IMR-90 (cell line): ENCODE data around the gene RELCH. TPM values are rescaled to one million over a fixed set of nuclear protein-coding genes. Genes with fewer than 3 reads are reported as not detected.

Source experiments
- ATAC-seq: fragments of 200-7000 bp; cut with Tn5 transposase; 2 replicates; pipeline ENCODE4 v1.9.1; 2020; ENCODE audit warnings: low read depth, mild to moderate bottlenecking, moderate library complexity
- BruUV-seq: library from RNA; stranded (reverse); fragments of 400-500 nt; replicated peaks from 2 replicates; lab custom pipeline; 2021; lab: Mats Ljungman, UMichigan
- CTCF ChIA-PET: fragments of 300-600 bp; formaldehyde crosslinking; extraction: SDS; loops from one replicate; lab custom pipeline; 2021; ENCODE audit warnings: antibody characterized with exemption; lab: Yijun Ruan, JAX
- POLR2A ChIA-PET: fragments of 300-600 bp; sonication (Branson Sonifier 250); formaldehyde crosslinking; loops from one replicate; lab custom pipeline; 2022; ENCODE audit warnings: antibody characterized with exemption; ENCODE audit not compliant: unreplicated experiment; lab: Charles Lee
- DNase-seq: peaks from one replicate; pipeline ENCODE4 v3.0.0; 2013
- H2AFZ ChIP-seq: replicated peaks from 2 replicates; pipeline ENCODE3; 2013; ENCODE audit warnings: low read length, mild to moderate bottlenecking; ENCODE audit not compliant: poor library complexity
- H2AK5ac ChIP-seq: 2 replicates; pipeline ENCODE4 v1.6.1; 2013; ENCODE audit warnings: low read depth, low read length, inconsistent platforms
- H2AK9ac ChIP-seq: replicated peaks from 2 replicates; pipeline ENCODE3; 2013; ENCODE audit warnings: mild to moderate bottlenecking, low read depth, low read length, moderate library complexity; ENCODE audit not compliant: poor library complexity
- H2BK120ac ChIP-seq: 2 replicates; pipeline ENCODE4 v1.6.1; 2013; ENCODE audit warnings: low read depth, low read length, inconsistent platforms
- H2BK15ac ChIP-seq: 3 replicates; pipeline ENCODE4 v1.6.1; 2013; ENCODE audit warnings: low read depth, low read length, inconsistent platforms
- H2BK20ac ChIP-seq: 2 replicates; pipeline ENCODE4 v1.6.1; 2013; ENCODE audit warnings: low read depth, mild to moderate bottlenecking, inconsistent platforms, low read length, moderate library complexity
- H2BK5ac ChIP-seq: 2 replicates; pipeline ENCODE4 v1.6.1; 2013; ENCODE audit warnings: mild to moderate bottlenecking, low read depth, low read length, inconsistent platforms; ENCODE audit not compliant: poor library complexity, severe bottlenecking
- H3K14ac ChIP-seq: replicated peaks from 2 replicates; pipeline ENCODE4 v1.6.1; 2013; ENCODE audit warnings: low read depth, low read length, inconsistent platforms
- H3K18ac ChIP-seq: 2 replicates; pipeline ENCODE4 v1.6.1; 2013; ENCODE audit warnings: low read depth, low read length, control low read depth
- H3K23ac ChIP-seq: 2 replicates; pipeline ENCODE4 v1.6.1; 2013; ENCODE audit warnings: low read depth, low read length, inconsistent platforms
- H3K27ac ChIP-seq: 2 replicates; pipeline ENCODE4 v1.5.1; 2013; ENCODE audit warnings: mild to moderate bottlenecking, control low read depth, low read length; ENCODE audit not compliant: insufficient read depth
- H3K27me3 ChIP-seq: 2 replicates; pipeline ENCODE4 v1.6.1; 2013; ENCODE audit warnings: low read length; ENCODE audit not compliant: control insufficient read depth, insufficient read depth
- H3K36me3 ChIP-seq: 2 replicates; pipeline ENCODE4 v1.6.1; 2013; ENCODE audit warnings: low read length, mixed read lengths; ENCODE audit not compliant: control insufficient read depth, insufficient read depth
- H3K4ac ChIP-seq: 2 replicates; pipeline ENCODE4 v1.6.1; 2013; ENCODE audit warnings: low read depth, low read length, inconsistent platforms
- H3K4me1 ChIP-seq: 2 replicates; pipeline ENCODE4 v1.6.1; 2013; ENCODE audit warnings: low read length, mixed read lengths; ENCODE audit not compliant: control insufficient read depth, insufficient read depth
- H3K4me2 ChIP-seq: 2 replicates; pipeline ENCODE4 v1.6.1; 2013; ENCODE audit warnings: low read depth, mild to moderate bottlenecking, control low read depth, low read length, moderate library complexity
- H3K4me3 ChIP-seq: 2 replicates; pipeline ENCODE4 v1.5.1; 2013; ENCODE audit warnings: low read depth, mild to moderate bottlenecking, control low read depth, low read length, moderate library complexity; ENCODE audit not compliant: insufficient read depth
- H3K56ac ChIP-seq: 2 replicates; pipeline ENCODE4 v1.6.1; 2013; ENCODE audit warnings: low read length, inconsistent platforms; ENCODE audit not compliant: insufficient read depth; ENCODE audit errors: extremely low read depth
- H3K79me1 ChIP-seq, 2 experiments: 2 replicates each; pipeline ENCODE4 v1.6.1; 2013; ENCODE audit warnings: low read length in 2 of 2, inconsistent platforms in 1 of 2, low read depth in 1 of 2
- H3K9ac ChIP-seq: 2 replicates; pipeline ENCODE4 v1.6.1; 2013; ENCODE audit warnings: low read depth, low read length, control low read depth
- H3K9me1 ChIP-seq: 2 replicates; pipeline ENCODE4 v1.6.1; 2013; ENCODE audit warnings: low read length, inconsistent platforms; ENCODE audit not compliant: insufficient read depth
- H3K9me3 ChIP-seq: 2 replicates; pipeline ENCODE4 v1.6.1; 2013; ENCODE audit warnings: low read length; ENCODE audit not compliant: control insufficient read depth, insufficient read depth
- H4K20me1 ChIP-seq: 2 replicates; pipeline ENCODE4 v1.6.1; 2013; ENCODE audit warnings: low read length, inconsistent platforms; ENCODE audit not compliant: insufficient read depth
- H4K5ac ChIP-seq: 2 replicates; pipeline ENCODE4 v1.6.1; 2013; ENCODE audit warnings: mild to moderate bottlenecking, low read depth, low read length, control low read depth
- H4K8ac ChIP-seq, 2 experiments: 2 replicates each; pipeline ENCODE4 v1.6.1; 2013; ENCODE audit warnings: low read depth in 2 of 2, low read length in 2 of 2, control low read depth in 1 of 2, inconsistent platforms in 1 of 2
- H4K91ac ChIP-seq: 2 replicates; pipeline ENCODE4 v1.6.1; 2013; ENCODE audit warnings: low read depth, low read length, inconsistent platforms; ENCODE audit not compliant: insufficient read depth
- BHLHE40 ChIP-seq: fragments of 150-350 bp; IDR thresholded peaks from 2 replicates; pipeline ENCODE4 v1.6.1; 2016; ENCODE audit warnings: mild to moderate bottlenecking, low read depth, low read length
- CEBPB ChIP-seq: IDR thresholded peaks from 2 replicates; pipeline ENCODE4 v1.6.1; 2012; ENCODE audit warnings: low read depth, low read length, improper control_type of control experiment
- ELK1 ChIP-seq: fragments of 150-350 bp; IDR thresholded peaks from 2 replicates; pipeline ENCODE4 v1.6.1; 2016; ENCODE audit warnings: low read depth, mild to moderate bottlenecking, low read length, moderate library complexity, borderline replicate concordance
- MAZ ChIP-seq: IDR thresholded peaks from 2 replicates; pipeline ENCODE4 v1.6.1; 2012; ENCODE audit warnings: low read depth, mild to moderate bottlenecking, low read length, improper control_type of control experiment, moderate library complexity, borderline replicate concordance
- RAD21 ChIP-seq: IDR thresholded peaks from 2 replicates; pipeline ENCODE4 v1.6.1; 2012; ENCODE audit warnings: low read length, improper control_type of control experiment
- RFX5 ChIP-seq: IDR thresholded peaks from 2 replicates; pipeline ENCODE4 v1.8.0; 2012; ENCODE audit warnings: low read depth, mild to moderate bottlenecking, low read length, moderate library complexity
- SMC3 ChIP-seq: fragments of 150-350 bp; IDR thresholded peaks from 2 replicates; pipeline ENCODE4 v1.6.1; 2016; ENCODE audit warnings: low read depth, mild to moderate bottlenecking, antibody characterized with exemption, low read length, moderate library complexity
- WGBS, 2 experiments: methylation state at CpG; one replicate each; pipeline versions ENCODE4 v1.1.5 to v1.1.7; 2013; ENCODE audit warnings: missing lambda C conversion rate in 2 of 2; ENCODE audit not compliant: insufficient read length in 1 of 2; ENCODE audit errors: extremely low coverage in 2 of 2; 5-methylcytosine and 5-hydroxymethylcytosine counted together
- dilution Hi-C: fragments of 300-500 bp; cut with HindIII; formaldehyde crosslinking; loops from one replicate; pipeline ENCODE4 v1.14.3; 2018; ENCODE audit warnings: low sequenced_read_pairs; ENCODE audit not compliant: unreplicated experiment
- in situ Hi-C: fragments of 300-500 bp; cut with MboI; formaldehyde crosslinking; loops from 3 replicates; pipeline ENCODE4 v1.14.3; 2019; ENCODE audit warnings: low sequenced_read_pairs, inconsistent platforms, mixed read lengths
- intact Hi-C: fragments of 100-400 bp; cut with micrococcal nuclease; formaldehyde crosslinking; loops from 2 replicates; pipeline ENCODE4 v1.10.0; 2022
- polyA plus RNA-seq, 3 experiments: library from polyadenylated mRNA; depleted of rRNA; stranded (reverse); fragments of >200 nt; gene quantifications; 2 replicates each; pipeline ENCODE4 v1.2.3, GENCODE V29; 2012; ENCODE audit warnings: low replicate concordance in 1 of 3
- total RNA-seq: library from RNA; depleted of rRNA; stranded (reverse); fragments of >200 nt; gene quantifications from 2 replicates; pipeline ENCODE4 v1.2.3, GENCODE V29; 2012

The RELCH gene
- total and polyA plus RNA-seq, 2 of the 4 experiments (the other 2 are of a cell fraction): 14.4 to 52.5 TPM

- no peak for TF ChIP-seq SMC3
- TF ChIP-seq RFX5: no peak
- TF ChIP-seq ELK1: no peak
- TF ChIP-seq BHLHE40: no peak
- TF ChIP-seq RAD21: no peak
- TF ChIP-seq MAZ: no peak
- TF ChIP-seq CEBPB: no peak
- no peaks in the 10 kb centered on the region for H3K4me1 ChIP-seq
- no peaks in the 10 kb centered on the region for H3K79me1 ChIP-seq
- H4K91ac ChIP-seq: no peak overlapping the region
- POLR2A ChIA-PET: no interaction called here
- no peak overlapping the region for H3K4me3 ChIP-seq
- H2AFZ ChIP-seq: no peak overlapping the region
- 100% methylated on average over 1 of the region's 1 CpG; no CpG with 5 or more reads in 1 of the 2 experiments for WGBS, 2 experiments
- no peak overlapping the region for H2BK15ac ChIP-seq
- no peak overlapping the region for H3K23ac ChIP-seq
- dilution Hi-C loops: no loop called here
- intact Hi-C loops: no loop called here
- H3K9me1 ChIP-seq: no peaks in the 10 kb centered on the region
- no TSS peak for BruUV-seq
- H3K27ac ChIP-seq: no peak overlapping the region
- DNase-seq (no peak), ATAC-seq (no peak)
- no peak overlapping the region for H2AK9ac ChIP-seq
- H4K20me1 ChIP-seq: no peaks in the 10 kb centered on the region
- peaks cover 6% of the 10 kb centered on the region for H3K36me3 ChIP-seq
- no peaks in the 10 kb centered on the region for H3K27me3 ChIP-seq
- no peak overlapping the region for H3K14ac ChIP-seq
- CTCF ChIA-PET: no interaction called here
- no peak overlapping the region for H3K9ac ChIP-seq
- H2BK5ac ChIP-seq: no peak overlapping the region
- H3K56ac ChIP-seq: no peak overlapping the region
- no peak overlapping the region for H3K18ac ChIP-seq
- no peak overlapping the region for H4K5ac ChIP-seq
- H3K4me2 ChIP-seq: no peak overlapping the region
- H2BK120ac ChIP-seq: no peak overlapping the region
- H4K8ac ChIP-seq: no peak overlapping the region
- in situ Hi-C loops: loop anchor here (10.0 kb wide), 1 partner anchor 62 kb away; no protein-coding TSS in a partner anchor
- H2BK20ac ChIP-seq: no peak overlapping the region
- no peak overlapping the region for H2AK5ac ChIP-seq
- H3K9me3 ChIP-seq: no peaks in the 10 kb centered on the region
- H3K4ac ChIP-seq: no peak overlapping the region
Observed at GRCh38 chr18:62312851-62313250, 125.8 kb downstream of the RELCH start.
